Spleen (tissue), 11 donors: Measurements from ENCODE around the gene FOXP1. TPM values are rescaled to one million over a fixed set of nuclear protein-coding genes. Genes with fewer than 3 reads are reported as not detected.

Experiments
- DNase-seq: peaks from one replicate; pipeline ENCODE4 v3.0.0-alpha.2; 2020
- H3K27ac ChIP-seq, 8 donors: fragments of 200-600 bp; sonication (generic) in 7 of 8; 1 replicate in 4 of 8; 2 replicates in 4 of 8; pipeline versions ENCODE4 v1.5.0 to v1.8.0; 2016 to 2021; ENCODE audit warnings: inconsistent platforms in 4 of 8, mild to moderate bottlenecking in 4 of 8, moderate library complexity in 1 of 8
- H3K27me3 ChIP-seq, 7 donors: fragments of 200-600 bp; sonication (generic) in 6 of 7; replicated peaks in 1 of 7; 1 replicate in 4 of 7; 2 replicates in 3 of 7; pipeline versions ENCODE4 v1.5.0 to v1.8.0; 2016 to 2021; ENCODE audit warnings: inconsistent platforms in 3 of 7, mild to moderate bottlenecking in 1 of 7
- H3K36me3 ChIP-seq, 6 donors: fragments of 200-600 bp; sonication (generic) in 5 of 6; 1 replicate in 4 of 6; 2 replicates in 2 of 6; pipeline versions ENCODE4 v1.5.0 to v1.8.0; 2016 to 2021; ENCODE audit warnings: inconsistent platforms in 2 of 6
- H3K4me1 ChIP-seq, 6 donors: fragments of 200-600 bp; sonication (generic) in 5 of 6; 1 replicate in 3 of 6; 2 replicates in 3 of 6; pipeline versions ENCODE4 v1.5.0 to v1.8.0; 2016 to 2021; ENCODE audit warnings: inconsistent platforms in 3 of 6
- H3K4me3 ChIP-seq, 8 donors: fragments of 200-600 bp; sonication (generic) in 7 of 8; 1 replicate in 4 of 8; 2 replicates in 4 of 8; pipeline versions ENCODE4 v1.5.0 to v1.8.0; 2016 to 2021; ENCODE audit warnings: inconsistent platforms in 4 of 8, mild to moderate bottlenecking in 4 of 8, moderate library complexity in 2 of 8
- H3K9me3 ChIP-seq, 8 donors: fragments of 200-600 bp; sonication (generic) in 7 of 8; 1 replicate in 4 of 8; 2 replicates in 4 of 8; pipeline versions ENCODE4 v1.5.0 to v1.8.0; 2016 to 2021; ENCODE audit warnings: inconsistent platforms in 4 of 8
- CTCF ChIP-seq, 11 experiments: fragments of 200-600 bp in 7 of 11; fragments of 450-650 bp in 4 of 11; sonication (generic) in 4 of 11; IDR thresholded peaks in 8 of 11; conservative IDR thresholded peaks in 3 of 11; 1 replicate in 7 of 11; 2 replicates in 4 of 11; pipeline versions ENCODE4 v1.4.0 to v1.8.0; 2016 to 2021; ENCODE audit warnings: antibody characterized with exemption in 11 of 11, inconsistent platforms in 4 of 11, mild to moderate bottlenecking in 1 of 11
- POLR2A ChIP-seq, 3 donors: fragments of 450-650 bp; IDR thresholded peaks; one replicate each; pipeline ENCODE4 v1.5.1; 2017; ENCODE audit warnings: antibody characterized with exemption in 3 of 3, mild to moderate bottlenecking in 1 of 3
- POLR2AphosphoS5 ChIP-seq, 3 donors: sonication (generic); formaldehyde crosslinking; IDR thresholded peaks; one replicate each; pipeline ENCODE4 v1.5.1; 2017; ENCODE audit warnings: antibody characterized with exemption in 3 of 3
- WGBS, 5 donors: extraction: QIAGEN DNeasy Blood & Tissue Kit in 3 of 5; methylation state at CpG; one replicate each; pipeline versions ENCODE4 v1.1.5 to v1.1.7; 2013 to 2018; 5-methylcytosine and 5-hydroxymethylcytosine counted together
- intact Hi-C: fragments of 100-400 bp; cut with DNase I; formaldehyde crosslinking; loops from one replicate; pipeline ENCODE4 v1.15.0; 2023; ENCODE audit warnings: low total_unique reads
- polyA plus RNA-seq, 3 donors: library from polyadenylated mRNA; stranded (reverse); fragments of 200-250 nt; gene quantifications; one replicate each; pipeline ENCODE4 v1.2.1, GENCODE V29; 2013
- total RNA-seq, 7 donors: library from RNA; depleted of rRNA in 3 of 7; stranded (reverse); fragments of >200 nt in 3 of 7; fragmentation: NEBNext Ultra II Directional in 4 of 7; extraction: Animal tissue kit (Norgen Biotek cat#: 25700) in 4 of 7; gene quantifications; one replicate each; pipeline versions ENCODE4 v1.1.0 to v1.2.1, GENCODE V29; 2016 to 2021
- donor health status: healthy with polysubstance abuse.
- donor health status: DM: no; HTN: no; CAD: no; lungs with moderate emphysema.
- donor health status: DM: no; HTN: no; CAD: no.
- donor health status: Bipolar disorder and iron deficiency.
- donor health status: healthy.
- donor health status: DM: no; HTN: no; CAD: no.
- donor health status: DM: yes; HTN: yes; CAD: no.

FOXP1 gene
- total and polyA plus RNA-seq, 10 donors, result 11.1 to 202 (median 153) TPM

GRCh38 chr3:71562938-71563337 lies 20.6 kb downstream of the FOXP1 start:
- intact Hi-C loops, result no loop called here
- peaks cover 0 to 15% (median 0%) of the 10 kb centered on the region in 6 donors for H3K36me3 ChIP-seq

GRCh38 chr3:71560665-71561064 lies 22.9 kb downstream of the FOXP1 start:
- Histone ChIP-seq H3K36me3 (peaks cover 0 to 6% (median 0%) of the 10 kb centered on the region in 6 donors), H3K4me1 (peaks cover 0 to 34% (median 19%) of the 10 kb centered on the region in 6 donors), H3K27ac (no peak overlapping the region), H3K27me3 (no peaks in the 10 kb centered on the region), H3K4me3 (no peak overlapping the region), H3K9me3 (no peaks in the 10 kb centered on the region)
- no peak for DNase-seq
- TF ChIP-seq CTCF (IDR thresholded peaks at IDR 0.05 in 8 of 11, conservative IDR thresholded peaks at IDR 0.05 in 3 of 11) (no peak), POLR2A (IDR thresholded peaks at IDR 0.05) (no peak), POLR2AphosphoS5 (IDR thresholded peaks at IDR 0.05) (no peak)
- intact Hi-C loops, result no loop called here
- WGBS, 5 donors, result 87 to 95% (median 90%) methylated on average over 2 of the region's 2 CpGs

More at GRCh38 chr3:71562938-71563337, 20.6 kb downstream of the FOXP1 start:
- DNase-seq, result no peak
- H3K4me3 ChIP-seq, result no peak overlapping the region
- TF ChIP-seq POLR2AphosphoS5 (IDR thresholded peaks at IDR 0.05), result no peak
- TF ChIP-seq CTCF (IDR thresholded peaks at IDR 0.05 in 8 of 11, conservative IDR thresholded peaks at IDR 0.05 in 3 of 11), result no peak
- TF ChIP-seq POLR2A (IDR thresholded peaks at IDR 0.05), result no peak
- no peaks in the 10 kb centered on the region for H3K9me3 ChIP-seq
- H3K27me3 ChIP-seq, result no peaks in the 10 kb centered on the region
- peaks cover 0 to 35% (median 19%) of the 10 kb centered on the region in 6 donors for H3K4me1 ChIP-seq
- H3K27ac ChIP-seq, result no peak overlapping the region

- H3K27ac ChIP-seq, result no peak overlapping the region
- no peaks in the 10 kb centered on the region for H3K27me3 ChIP-seq
- H3K4me3 ChIP-seq, result no peak overlapping the region
- no peak for TF ChIP-seq POLR2A (IDR thresholded peaks at IDR 0.05)
- no peak for TF ChIP-seq POLR2AphosphoS5 (IDR thresholded peaks at IDR 0.05)
- no peak for TF ChIP-seq CTCF (IDR thresholded peaks at IDR 0.05 in 8 of 11, conservative IDR thresholded peaks at IDR 0.05 in 3 of 11)
- intact Hi-C loops, result no loop called here
- H3K9me3 ChIP-seq, result no peaks in the 10 kb centered on the region
- no peak for DNase-seq
- peaks cover 0 to 4% (median 0%) of the 10 kb centered on the region in 6 donors for H3K36me3 ChIP-seq
- WGBS, 5 donors, result 73 to 95% (median 80%) methylated on average over 4 of the region's 4 CpGs
- peaks cover 0 to 39% (median 19%) of the 10 kb centered on the region in 6 donors for H3K4me1 ChIP-seq
Measured at GRCh38 chr3:71559578-71560162, 23.9 kb downstream of the FOXP1 start.

GRCh38 chr3:71559021-71559420 lies 24.5 kb downstream of the FOXP1 start:
- H3K4me1 ChIP-seq, result peaks cover 0 to 39% (median 14%) of the 10 kb centered on the region in 6 donors
- DNase-seq, result no peak
- no peak for TF ChIP-seq CTCF (IDR thresholded peaks at IDR 0.05 in 8 of 11, conservative IDR thresholded peaks at IDR 0.05 in 3 of 11)
- TF ChIP-seq POLR2A (IDR thresholded peaks at IDR 0.05), result no peak
- no peak for TF ChIP-seq POLR2AphosphoS5 (IDR thresholded peaks at IDR 0.05)
- intact Hi-C loops, result no loop called here
- no peak overlapping the region for H3K4me3 ChIP-seq
- no peaks in the 10 kb centered on the region for H3K9me3 ChIP-seq
- H3K27ac ChIP-seq, result no peak overlapping the region
- H3K36me3 ChIP-seq, result peaks cover 0 to 4% (median 0%) of the 10 kb centered on the region in 6 donors
- H3K27me3 ChIP-seq, result no peaks in the 10 kb centered on the region
- 95 to 100% (median 96%) methylated on average over 3 of the region's 3 CpGs for WGBS, 5 donors
